ENCODE results near the gene PTPRCAP.
"Not testable (repeated sequence)": the region's sequence is repeated elsewhere in the genome, so short reads cannot be mapped to it uniquely, and the experiment has no call there.

PTPRCAP gene

GRCh38 chr11:67404515-67405195 lies 32.8 kb downstream of the PTPRCAP start:
- Histone ChIP-seq H3K4me1 (ENCODE audit: control insufficient read depth, low read depth, low read length) (peaks cover 4% of the 10 kb centered on the region), H3K4me3 (ENCODE audit: low read length) (no peak overlapping the region), H4K5ac (ENCODE audit: low read length) (no peak overlapping the region), H3K79me1 (ENCODE audit: low read length) (peaks cover 9% of the 10 kb centered on the region), H3K27me3 (ENCODE audit: insufficient read depth, low read length, poor library complexity) (no peaks in the 10 kb centered on the region), H3K23ac (ENCODE audit: low read length) (no peak overlapping the region), H3K36me3 (ENCODE audit: control insufficient read depth, insufficient read depth, low read length) (no peaks in the 10 kb centered on the region), H3K4ac (ENCODE audit: low read depth, low read length) (no peak overlapping the region), H3K56ac (ENCODE audit: low read length) (no peak overlapping the region), H2BK120ac (ENCODE audit: low read depth, low read length) (no peak overlapping the region), H4K8ac (ENCODE audit: low read depth, low read length) (no peak overlapping the region), H3K79me2 (ENCODE audit: control insufficient read depth, insufficient read depth, low read length) (peaks cover 14% of the 10 kb centered on the region), H2BK15ac (replicated peaks; ENCODE audit: low read depth) (no peak overlapping the region), H3K9ac (ENCODE audit: low read length) (no peak overlapping the region), H2BK5ac (ENCODE audit: low read length) (no peak overlapping the region), H2AK5ac (ENCODE audit: low read length) (no peak overlapping the region), H3K27ac (ENCODE audit: low read depth, low read length) (no peak overlapping the region), H3K18ac (ENCODE audit: low read length) (no peak overlapping the region), H3K4me2 (ENCODE audit: low read length) (no peak overlapping the region)
- WGBS (ENCODE audit: extremely low coverage, insufficient coverage, low lambda C conversion rate) = no CpG with 5 or more reads among the region's 13 CpGs
- DNase-seq = no peak

DNA sequence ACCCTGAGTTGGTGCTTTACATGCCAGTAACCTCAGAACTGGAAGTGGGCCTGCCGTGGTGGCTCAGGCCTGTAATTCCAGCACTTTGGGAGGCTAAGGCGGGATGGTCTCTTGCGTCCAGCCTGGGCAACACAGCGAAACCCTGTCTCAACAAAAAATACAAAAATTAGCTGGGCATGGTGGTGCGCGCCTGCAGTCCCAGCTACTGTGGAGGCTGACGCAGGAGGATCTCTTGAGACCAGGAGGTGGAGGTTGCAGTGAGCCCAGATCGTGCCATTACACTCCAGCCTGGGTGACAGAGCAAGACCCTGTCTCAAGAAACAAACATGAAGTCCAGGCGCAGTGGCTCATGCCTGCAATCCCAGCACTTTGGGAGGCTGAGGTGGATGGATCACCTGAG lies 34.4 kb downstream of the PTPRCAP start:
- not testable (repeated sequence) for H3K4me3 ChIP-seq (ENCODE audit: low read length); H3K4me2 ChIP-seq (ENCODE audit: low read length); H3K4me1 ChIP-seq (ENCODE audit: control insufficient read depth, low read depth, low read length); H3K36me3 ChIP-seq (ENCODE audit: control insufficient read depth, insufficient read depth, low read length); H2BK15ac ChIP-seq (replicated peaks; ENCODE audit: low read depth); H3K27me3 ChIP-seq (ENCODE audit: insufficient read depth, low read length, poor library complexity); H4K5ac ChIP-seq (ENCODE audit: low read length); H2BK120ac ChIP-seq (ENCODE audit: low read depth, low read length); H3K23ac ChIP-seq (ENCODE audit: low read length); H2AK5ac ChIP-seq (ENCODE audit: low read length); H3K27ac ChIP-seq (ENCODE audit: low read depth, low read length); H4K8ac ChIP-seq (ENCODE audit: low read depth, low read length); H3K4ac ChIP-seq (ENCODE audit: low read depth, low read length); DNase-seq; H3K18ac ChIP-seq (ENCODE audit: low read length); H3K9ac ChIP-seq (ENCODE audit: low read length); H2BK5ac ChIP-seq (ENCODE audit: low read length)
- Histone ChIP-seq H3K79me2 (ENCODE audit: control insufficient read depth, insufficient read depth, low read length) (peaks cover 17% of the 10 kb centered on the region), H3K79me1 (ENCODE audit: low read length) (peaks cover 14% of the 10 kb centered on the region), H3K56ac (ENCODE audit: low read length) (peak overlapping the region; percentile 15)
- no CpG with 5 or more reads among the region's 9 CpGs for WGBS (ENCODE audit: extremely low coverage, insufficient coverage, low lambda C conversion rate)

DNA sequence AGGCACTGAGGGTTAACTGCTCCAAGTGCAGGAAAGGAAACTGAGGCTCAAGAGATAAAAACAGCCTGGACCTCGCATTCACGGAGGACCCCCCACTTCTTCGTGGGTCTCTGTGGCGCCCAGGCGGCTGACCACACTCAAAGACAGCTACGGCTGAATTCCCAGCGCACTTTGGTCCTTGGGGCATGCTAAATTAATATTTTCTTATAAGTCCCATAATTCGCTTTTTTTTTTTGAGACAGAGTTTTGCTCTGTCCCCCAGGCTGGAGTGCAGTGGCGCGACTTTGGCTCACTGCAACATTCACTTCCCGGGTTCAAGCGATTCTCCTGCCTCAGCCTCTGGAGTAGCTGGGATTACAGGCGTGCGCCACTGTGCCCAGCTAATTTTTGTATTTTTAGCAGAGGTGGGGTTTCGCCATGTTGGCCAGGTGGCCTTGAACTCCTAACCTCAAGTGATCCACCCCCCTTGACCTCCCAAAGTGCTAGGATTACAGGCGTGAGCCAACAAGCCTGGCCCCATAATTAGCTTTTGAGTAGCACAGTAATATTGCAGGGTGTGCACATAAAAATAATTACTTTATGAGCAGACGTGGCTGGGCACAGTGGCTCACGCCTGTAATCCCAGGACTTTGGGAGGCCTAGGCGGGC lies 35.2 kb downstream of the PTPRCAP start:
- no CpG with 5 or more reads among the region's 19 CpGs for WGBS (ENCODE audit: extremely low coverage, insufficient coverage, low lambda C conversion rate)
- not testable (repeated sequence) for H3K4me1 ChIP-seq (ENCODE audit: control insufficient read depth, low read depth, low read length)
- H3K27ac ChIP-seq (ENCODE audit: low read depth, low read length) = peak overlapping the region; percentile 56

DNA sequence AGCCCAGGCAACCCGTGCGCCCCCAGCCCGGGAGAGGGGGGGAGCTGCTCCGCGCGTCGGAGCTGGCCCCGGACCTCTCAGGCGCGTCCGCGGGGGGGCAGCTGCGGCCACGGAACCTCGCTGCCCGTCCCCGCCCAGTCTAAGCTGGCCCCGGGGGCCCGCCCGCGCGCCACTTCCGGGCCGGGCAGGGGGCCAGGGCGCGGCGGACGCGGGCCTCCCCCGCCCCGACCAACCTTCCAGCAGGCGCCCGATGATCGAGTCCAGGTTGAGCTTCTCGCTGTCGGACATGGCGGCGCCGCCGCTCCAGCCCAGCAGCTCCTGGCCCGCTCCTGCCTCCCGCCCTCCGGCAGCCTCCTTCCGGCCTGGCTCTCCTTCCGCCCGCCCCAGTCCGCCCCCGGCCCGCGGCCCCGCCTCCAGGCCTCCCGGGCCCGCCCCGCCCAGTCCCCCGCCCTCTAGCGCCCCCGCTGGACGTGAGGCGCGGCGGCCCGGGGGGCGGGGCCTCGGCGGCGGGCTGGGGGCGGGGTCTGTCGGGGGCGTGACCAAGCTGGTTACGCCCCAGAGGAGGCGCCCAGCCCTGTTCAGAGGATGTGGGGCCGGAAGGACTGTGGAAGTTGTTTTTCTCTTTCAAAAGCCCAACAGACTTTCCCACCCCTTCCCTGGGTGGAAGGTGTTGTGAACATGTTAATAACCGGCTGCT lies 35.8 kb downstream of the PTPRCAP start, which contains the start of gene PPP1CA:
Gene PPP1CA, minus strand, starts transcription at position 364 of the 697 bp plus-strand sequence. Its CDS starts 76 bp downstream, at position 288.
- Histone ChIP-seq H3K23ac (ENCODE audit: low read length) (peak within 1 kb of the TSS; percentile 29), H3K36me3 (ENCODE audit: control insufficient read depth, insufficient read depth, low read length) (peaks cover 9% of the 10 kb centered on the region), H4K5ac (ENCODE audit: low read length) (no peak within 1 kb of the TSS), H3K27me3 (ENCODE audit: insufficient read depth, low read length, poor library complexity) (no peaks in the 10 kb centered on the region), H2BK15ac (replicated peaks; ENCODE audit: low read depth) (no peak within 1 kb of the TSS), H3K27ac (ENCODE audit: low read depth, low read length) (peak within 1 kb of the TSS; percentile 91), H3K4ac (ENCODE audit: low read depth, low read length) (peak within 1 kb of the TSS; percentile 19), H3K18ac (ENCODE audit: low read length) (peak within 1 kb of the TSS; percentile 94), H2AK5ac (ENCODE audit: low read length) (peak within 1 kb of the TSS; percentile 30), H3K79me2 (ENCODE audit: control insufficient read depth, insufficient read depth, low read length) (peaks cover 17% of the 10 kb centered on the region), H3K79me1 (ENCODE audit: low read length) (peaks cover 14% of the 10 kb centered on the region), H3K4me1 (ENCODE audit: control insufficient read depth, low read depth, low read length) (peaks cover 5% of the 10 kb centered on the region), H2BK5ac (ENCODE audit: low read length) (peak within 1 kb of the TSS; percentile 78), H3K9ac (ENCODE audit: low read length) (peak within 1 kb of the TSS; percentile 89), H2BK120ac (ENCODE audit: low read depth, low read length) (no peak within 1 kb of the TSS), H3K4me3 (ENCODE audit: low read length) (peak within 1 kb of the TSS; percentile 70), H3K56ac (ENCODE audit: low read length) (peak within 1 kb of the TSS; percentile 93), H4K8ac (ENCODE audit: low read depth, low read length) (no peak within 1 kb of the TSS), H3K4me2 (ENCODE audit: low read length) (peak within 1 kb of the TSS; percentile 84)
- WGBS (ENCODE audit: extremely low coverage, insufficient coverage, low lambda C conversion rate) = no CpG with 5 or more reads among the region's 73 CpGs
- DNase-seq = peak; percentile 91

More for the DNA sequence above, 35.2 kb downstream of the PTPRCAP start:
- H2AK5ac ChIP-seq (ENCODE audit: low read length); H3K4me3 ChIP-seq (ENCODE audit: low read length); DNase-seq; H3K23ac ChIP-seq (ENCODE audit: low read length); H3K36me3 ChIP-seq (ENCODE audit: control insufficient read depth, insufficient read depth, low read length); H3K4ac ChIP-seq (ENCODE audit: low read depth, low read length); H2BK120ac ChIP-seq (ENCODE audit: low read depth, low read length); H4K8ac ChIP-seq (ENCODE audit: low read depth, low read length); H3K27me3 ChIP-seq (ENCODE audit: insufficient read depth, low read length, poor library complexity); H2BK15ac ChIP-seq (replicated peaks; ENCODE audit: low read depth); H4K5ac ChIP-seq (ENCODE audit: low read length): not testable (repeated sequence)
- peak overlapping the region; percentile 71 for H3K9ac ChIP-seq (ENCODE audit: low read length)
- peaks cover 14% of the 10 kb centered on the region for H3K79me1 ChIP-seq (ENCODE audit: low read length)
- H3K4me2 ChIP-seq (ENCODE audit: low read length) = peak overlapping the region; percentile 43
- peak overlapping the region; percentile 65 for H3K18ac ChIP-seq (ENCODE audit: low read length)
- peak overlapping the region; percentile 93 for H3K56ac ChIP-seq (ENCODE audit: low read length)
- peak overlapping the region; percentile 78 for H2BK5ac ChIP-seq (ENCODE audit: low read length)
- peaks cover 17% of the 10 kb centered on the region for H3K79me2 ChIP-seq (ENCODE audit: control insufficient read depth, insufficient read depth, low read length)

DNA sequence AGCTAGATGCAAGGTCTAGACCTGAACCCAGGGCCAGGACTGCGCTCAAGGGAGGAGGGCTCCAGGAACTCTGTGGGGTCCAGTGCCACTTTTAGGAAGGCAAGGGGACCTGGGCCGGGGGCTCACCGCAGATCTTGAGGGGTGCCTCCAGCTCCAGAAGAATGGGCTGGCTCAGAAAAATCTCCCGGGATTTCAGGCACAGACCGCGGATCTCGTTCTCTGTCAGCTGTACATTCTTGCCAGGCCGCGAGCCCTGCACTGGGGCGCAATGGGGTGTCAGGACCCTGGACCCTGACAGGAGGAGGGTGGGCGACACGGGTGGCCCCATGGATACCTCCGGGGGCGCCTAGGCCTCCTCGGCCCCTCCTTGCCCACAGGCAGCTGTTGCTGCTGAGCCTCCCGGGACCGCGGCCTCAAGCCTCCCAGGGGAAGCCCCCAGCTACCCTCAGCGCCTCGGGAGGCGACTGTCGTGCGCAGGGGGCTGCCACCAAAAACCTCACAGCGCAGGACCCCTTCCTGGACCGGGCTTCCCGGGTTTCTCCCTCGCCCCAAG lies 36.5 kb downstream of the PTPRCAP start:
- H3K36me3 ChIP-seq (ENCODE audit: control insufficient read depth, insufficient read depth, low read length) = peaks cover 9% of the 10 kb centered on the region
- peak overlapping the region; percentile 30 for H2AK5ac ChIP-seq (ENCODE audit: low read length)
- no peak overlapping the region for H2BK120ac ChIP-seq (ENCODE audit: low read depth, low read length)
- DNase-seq = no peak
- peaks cover 14% of the 10 kb centered on the region for H3K79me1 ChIP-seq (ENCODE audit: low read length)
- peak overlapping the region; percentile 84 for H3K4me2 ChIP-seq (ENCODE audit: low read length)
- peak overlapping the region; percentile 94 for H3K18ac ChIP-seq (ENCODE audit: low read length)
- no peaks in the 10 kb centered on the region for H3K27me3 ChIP-seq (ENCODE audit: insufficient read depth, low read length, poor library complexity)
- H4K5ac ChIP-seq (ENCODE audit: low read length) = no peak overlapping the region
- peak overlapping the region; percentile 89 for H3K9ac ChIP-seq (ENCODE audit: low read length)
- H3K79me2 ChIP-seq (ENCODE audit: control insufficient read depth, insufficient read depth, low read length) = peaks cover 17% of the 10 kb centered on the region
- no CpG with 5 or more reads among the region's 27 CpGs for WGBS (ENCODE audit: extremely low coverage, insufficient coverage, low lambda C conversion rate)
- no peak overlapping the region for H2BK15ac ChIP-seq (replicated peaks; ENCODE audit: low read depth)
- peak overlapping the region; percentile 19 for H3K4ac ChIP-seq (ENCODE audit: low read depth, low read length)
- peaks cover 8% of the 10 kb centered on the region for H3K4me1 ChIP-seq (ENCODE audit: control insufficient read depth, low read depth, low read length)
- peak overlapping the region; percentile 91 for H3K27ac ChIP-seq (ENCODE audit: low read depth, low read length)
- H3K56ac ChIP-seq (ENCODE audit: low read length) = peak overlapping the region; percentile 83
- H4K8ac ChIP-seq (ENCODE audit: low read depth, low read length) = no peak overlapping the region
- H3K4me3 ChIP-seq (ENCODE audit: low read length) = peak overlapping the region; percentile 70
- peak overlapping the region; percentile 29 for H3K23ac ChIP-seq (ENCODE audit: low read length)
- no peak overlapping the region for H2BK5ac ChIP-seq (ENCODE audit: low read length)
